K562 (cell line): Measurements from ENCODE around the gene ISOC1. TPM values are rescaled to one million over a fixed set of nuclear protein-coding genes. Genes with fewer than 3 reads are reported as not detected.

Experiments
- ATAC-seq: fragments of 200-7000 bp; cut with Tn5 transposase; 3 replicates; pipeline ENCODE4 v1.9.1; 2020; ENCODE audit warnings: moderate library complexity
- BruUV-seq: library from RNA; stranded (reverse); fragments of 400-500 nt; replicated peaks from 2 replicates; lab custom pipeline; 2021; lab: Mats Ljungman, UMichigan
- CTCF ChIA-PET: fragments of 300-600 bp; formaldehyde crosslinking; extraction: SDS; loops from one replicate; lab custom pipeline; 2021; ENCODE audit warnings: low intra/inter-chr PET ratio; lab: Yijun Ruan, JAX
- POLR2A ChIA-PET: fragments of 300-600, 350-650 bp; sonication (Branson Sonifier 250); formaldehyde crosslinking; extraction: SDS; loops from one replicate; lab custom pipeline; 2021; ENCODE audit warnings: antibody characterized with exemption, inconsistent platforms; lab: Yijun Ruan, JAX
- DNase-seq, 4 experiments: peaks; one replicate each; pipeline versions ENCODE4 v3.0.0 to v3.0.0-alpha.2; 2011 to 2018; ENCODE audit warnings: low spot score in 3 of 4, mixed read lengths in 3 of 4; ENCODE audit errors: extremely low read depth in 1 of 4
- FAIRE-seq: peaks from 2 replicates; lab custom pipeline; 2011; peaks lifted over from hg19 to GRCh38; lab: Jason Lieb, UNC
- H2AFZ ChIP-seq: 2 replicates; pipeline ENCODE4 v1.6.0; 2011; ENCODE audit warnings: low read depth, low read length, control low read depth, inconsistent platforms
- H3K27ac ChIP-seq: fragments of 200-600 bp; 3 replicates; pipeline ENCODE4 v1.8.0; 2011; ENCODE audit warnings: low read depth, mild to moderate bottlenecking, control low read depth, inconsistent platforms, low read length, moderate library complexity, mixed read lengths; ENCODE audit errors: extremely low read depth
- H3K27me3 ChIP-seq, 2 experiments: fragments of 300-600 bp in 1 of 2; 2 replicates in 1 of 2; 3 replicates in 1 of 2; pipeline versions ENCODE4 v1.6.0 to v1.8.0; 2011; ENCODE audit warnings: inconsistent platforms in 2 of 2, low read length in 2 of 2, mild to moderate bottlenecking in 1 of 2, mixed read lengths in 1 of 2, moderate library complexity in 1 of 2; ENCODE audit not compliant: control insufficient read depth in 2 of 2, insufficient read depth in 2 of 2
- H3K36me3 ChIP-seq: fragments of 300-600 bp; 3 replicates; pipeline ENCODE4 v1.8.0; 2011; ENCODE audit warnings: mild to moderate bottlenecking, low read length, inconsistent platforms; ENCODE audit not compliant: control insufficient read depth, insufficient read depth
- H3K4me1 ChIP-seq, 2 experiments: fragments of 200-600 bp in 1 of 2; replicated peaks in 1 of 2; 2 replicates in 1 of 2; 3 replicates in 1 of 2; pipeline versions ENCODE4 v1.5.1 to v1.8.0; 2011; ENCODE audit warnings: inconsistent platforms in 2 of 2, low read length in 2 of 2, mild to moderate bottlenecking in 1 of 2, mixed read lengths in 1 of 2, moderate library complexity in 1 of 2; ENCODE audit not compliant: control insufficient read depth in 2 of 2, insufficient read depth in 2 of 2
- H3K4me2 ChIP-seq: 2 replicates; pipeline ENCODE4 v1.6.1; 2011; ENCODE audit warnings: low read length, control low read depth, inconsistent platforms, mixed read lengths; ENCODE audit not compliant: insufficient read depth
- H3K4me3 ChIP-seq: fragments of 200-600 bp; sonication (generic), shearing (Covaris generic); 2 replicates; pipeline ENCODE4 v1.5.1; 2016; ENCODE audit warnings: control low read depth, inconsistent platforms
- H3K79me2 ChIP-seq: fragments of 200-600 bp; 3 replicates; pipeline ENCODE4 v1.8.0; 2011; ENCODE audit warnings: low read length, inconsistent platforms; ENCODE audit not compliant: control insufficient read depth, insufficient read depth
- H3K9ac ChIP-seq, 2 experiments: 2 replicates each; pipeline versions ENCODE4 v1.6.0 to v1.6.1; 2011; ENCODE audit warnings: low read depth in 2 of 2, low read length in 2 of 2, control low read depth in 1 of 2, inconsistent platforms in 1 of 2, mild to moderate bottlenecking in 1 of 2, mixed read lengths in 1 of 2; ENCODE audit not compliant: insufficient read depth in 1 of 2
- H3K9me1 ChIP-seq: one replicate; pipeline ENCODE4 v1.6.0; 2011; ENCODE audit warnings: inconsistent platforms, mild to moderate bottlenecking, low read length, moderate library complexity; ENCODE audit not compliant: control insufficient read depth, insufficient read depth
- H3K9me3 ChIP-seq: replicated peaks from 2 replicates; pipeline ENCODE4 v1.5.1; 2011; ENCODE audit warnings: low read depth, low read length, inconsistent platforms; ENCODE audit not compliant: control insufficient read depth, insufficient read depth
- H4K20me1 ChIP-seq: replicated peaks from 2 replicates; pipeline ENCODE4 v1.6.1; 2011; ENCODE audit warnings: low read length, inconsistent platforms, mixed read lengths; ENCODE audit not compliant: control insufficient read depth, insufficient read depth
- C11orf30 ChIP-seq: fragments of 450-650 bp; IDR thresholded peaks from 2 replicates; pipeline ENCODE4 v1.6.1; 2016; ENCODE audit warnings: low read depth, mild to moderate bottlenecking
- MAFG ChIP-seq: fragments of 450-650 bp; conservative IDR thresholded peaks from 2 replicates; pipeline ENCODE4 v1.6.1; 2016; ENCODE audit warnings: missing genetic modification characterization, missing compliant biosample characterization
- ZNF316 ChIP-seq: fragments of 450-650 bp; IDR thresholded peaks from 2 replicates; pipeline ENCODE4 v1.6.1; 2016
- WGBS: fragments of 100-300 bp; shearing (Covaris generic); methylation state at CpG from one replicate; pipeline ENCODE4 v1.1.6; 2016; ENCODE audit warnings: low coverage, mixed read lengths; ENCODE audit not compliant: insufficient coverage; ENCODE audit errors: missing lambda C conversion rate; 5-methylcytosine and 5-hydroxymethylcytosine counted together
- in situ Hi-C: fragments of 300-500 bp; cut with MboI; formaldehyde crosslinking; loops from 4 replicates; pipeline ENCODE4 v1.15.0; 2018; ENCODE audit warnings: inconsistent platforms, mixed read lengths
- intact Hi-C: fragments of 100-400 bp; cut with micrococcal nuclease; formaldehyde crosslinking; loops from 2 replicates; pipeline ENCODE4 v1.14.2; 2022
- polyA plus RNA-seq, 8 experiments: library from polyadenylated mRNA; depleted of rRNA in 4 of 8; stranded (reverse) in 5 of 8; unstranded in 3 of 8; fragments of >200 nt; fragmentation: Nextera tagmentation in 2 of 8; fragmentation: Illumina TruSeq in 1 of 8; extraction: Ambion mirVana in 2 of 8; extraction: Trizol in 1 of 8; gene quantifications; 2 replicates each; pipeline versions ENCODE4 v1.2.1 to v1.2.3, GENCODE V29; 2011 to 2014; ENCODE audit warnings: inconsistent platforms in 1 of 8, missing spikeins in 1 of 8
- total RNA-seq, 7 experiments: library from RNA; depleted of rRNA in 6 of 7; stranded (reverse); fragments of >200 nt in 6 of 7; fragmentation: Illumina TruSeq in 2 of 7; extraction: Trizol in 2 of 7; gene quantifications; 2 replicates each; pipeline versions ENCODE4 v1.2.1 to v1.2.3, GENCODE V29; 2011 to 2021; ENCODE audit warnings: low replicate concordance in 1 of 7
- TF ChIP-seq, protein P1 (sequence below): fragments of 250-450 bp; sonication (Bioruptor Pico); IDR thresholded peaks from 2 replicates; pipeline ENCODE4 v1.5.0; 2022; ENCODE audit warnings: mild to moderate bottlenecking

The ISOC1 gene
- total and polyA plus RNA-seq, 9 of the 15 experiments (the other 6 are each of a cell fraction or from before 2014, with no cell fraction given), result 14.0 to 67.9 (median 51.3) TPM

DNA sequence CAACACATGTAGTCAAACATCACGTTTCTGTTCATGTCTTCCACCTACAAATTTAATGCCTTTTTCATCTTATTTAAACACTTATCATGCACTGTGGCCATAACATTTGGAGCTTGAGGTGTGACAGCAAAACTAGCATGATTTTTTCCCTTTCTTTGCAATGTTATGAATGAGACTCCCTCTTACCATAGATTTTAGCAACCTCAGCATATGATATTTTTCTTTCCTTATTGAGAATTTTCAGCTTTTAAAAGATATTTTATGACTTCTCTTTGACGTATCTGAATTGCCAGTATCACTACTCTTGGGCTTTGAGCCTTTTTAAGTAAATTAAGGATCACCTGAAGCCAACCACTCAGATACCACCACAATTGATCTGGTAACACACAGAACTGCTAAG, 32.7 kb upstream of the ISOC1 start:
- Histone ChIP-seq H2AFZ (no peak overlapping the region), H3K4me3 (no peak overlapping the region), H3K9me3 (no peaks in the 10 kb centered on the region), H3K9me1 (no peaks in the 10 kb centered on the region), H3K9ac (no peak overlapping the region), H3K4me1 (no peaks in the 10 kb centered on the region), H3K4me2 (no peak overlapping the region), H3K27ac (no peak overlapping the region), H4K20me1 (no peaks in the 10 kb centered on the region), H3K36me3 (no peaks in the 10 kb centered on the region), H3K79me2 (no peaks in the 10 kb centered on the region), H3K27me3 (no peaks in the 10 kb centered on the region; a peak in 1 of 5 replicates)
- no peak for ATAC-seq
- ChIA-PET CTCF (no interaction called here), POLR2A (no interaction called here)
- in situ Hi-C loops, result no loop called here
- no peak for FAIRE-seq
- no peak for DNase-seq
- intact Hi-C loops, result no loop called here
- TF ChIP-seq C11orf30 (peak; percentile 18; the same call in 1 of the 2 replicates), MAFG (tag) (0 out of 2 replicates have a peak, but pooled peaks have one; percentile 17), ZNF316 (peak; percentile 57)
- TF ChIP-seq, protein P1, sequence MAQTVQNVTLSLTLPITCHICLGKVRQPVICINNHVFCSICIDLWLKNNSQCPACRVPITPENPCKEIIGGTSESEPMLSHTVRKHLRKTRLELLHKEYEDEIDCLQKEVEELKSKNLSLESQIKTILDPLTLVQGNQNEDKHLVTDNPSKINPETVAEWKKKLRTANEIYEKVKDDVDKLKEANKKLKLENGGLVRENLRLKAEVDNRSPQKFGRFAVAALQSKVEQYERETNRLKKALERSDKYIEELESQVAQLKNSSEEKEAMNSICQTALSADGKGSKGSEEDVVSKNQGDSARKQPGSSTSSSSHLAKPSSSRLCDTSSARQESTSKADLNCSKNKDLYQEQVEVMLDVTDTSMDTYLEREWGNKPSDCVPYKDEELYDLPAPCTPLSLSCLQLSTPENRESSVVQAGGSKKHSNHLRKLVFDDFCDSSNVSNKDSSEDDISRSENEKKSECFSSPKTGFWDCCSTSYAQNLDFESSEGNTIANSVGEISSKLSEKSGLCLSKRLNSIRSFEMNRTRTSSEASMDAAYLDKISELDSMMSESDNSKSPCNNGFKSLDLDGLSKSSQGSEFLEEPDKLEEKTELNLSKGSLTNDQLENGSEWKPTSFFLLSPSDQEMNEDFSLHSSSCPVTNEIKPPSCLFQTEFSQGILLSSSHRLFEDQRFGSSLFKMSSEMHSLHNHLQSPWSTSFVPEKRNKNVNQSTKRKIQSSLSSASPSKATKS (CRISPR knock-in tag), result no peak
- BruUV-seq, result no TSS peak
- 0% methylated on average over 2 of the region's 2 CpGs for WGBS
